SJSA1 (cell line): ENCODE measurements around the gene NCKIPSD. TPM values are rescaled to one million over a fixed set of nuclear protein-coding genes. Genes with fewer than 3 reads are reported as not detected.

Source experiments
- DNase-seq, 2 experiments: peaks; one replicate each; pipeline ENCODE4 v3.0.0-alpha.2; 2015 to 2020; ENCODE audit warnings: low spot score in 2 of 2, low read depth in 1 of 2
- H3K27ac ChIP-seq: fragments of 250-450 bp; sonication (Bioruptor Pico); 2 replicates; pipeline ENCODE4 v1.5.1; 2020; ENCODE audit warnings: mild to moderate bottlenecking, moderate library complexity
- H3K27me3 ChIP-seq: fragments of 250-450 bp; sonication (Bioruptor Pico); replicated peaks from 2 replicates; pipeline ENCODE4 v1.5.1; 2020; ENCODE audit warnings: mild to moderate bottlenecking, moderate library complexity
- H3K36me3 ChIP-seq: fragments of 250-450 bp; sonication (Bioruptor Pico); 2 replicates; pipeline ENCODE4 v1.5.1; 2020; ENCODE audit warnings: mild to moderate bottlenecking
- H3K4me1 ChIP-seq: fragments of 250-450 bp; sonication (Bioruptor Pico); replicated peaks from 2 replicates; pipeline ENCODE4 v1.6.1; 2021; ENCODE audit warnings: mild to moderate bottlenecking
- H3K4me3 ChIP-seq: fragments of 250-450 bp; sonication (Bioruptor Pico); 2 replicates; pipeline ENCODE4 v1.5.1; 2020; ENCODE audit warnings: mild to moderate bottlenecking
- H3K9me3 ChIP-seq: fragments of 250-450 bp; sonication (Bioruptor Pico); replicated peaks from 2 replicates; pipeline ENCODE4 v1.5.1; 2020; ENCODE audit warnings: mild to moderate bottlenecking
- total RNA-seq: library from RNA; depleted of rRNA; stranded (reverse); fragments of >200 nt; shearing (Covaris generic); gene quantifications from 2 replicates; pipeline ENCODE4 v1.2.3, GENCODE V29; 2014; rRNA removed

The NCKIPSD gene
- total RNA-seq, 1 experiment from 2014 or later = 10.2 TPM

DNA sequence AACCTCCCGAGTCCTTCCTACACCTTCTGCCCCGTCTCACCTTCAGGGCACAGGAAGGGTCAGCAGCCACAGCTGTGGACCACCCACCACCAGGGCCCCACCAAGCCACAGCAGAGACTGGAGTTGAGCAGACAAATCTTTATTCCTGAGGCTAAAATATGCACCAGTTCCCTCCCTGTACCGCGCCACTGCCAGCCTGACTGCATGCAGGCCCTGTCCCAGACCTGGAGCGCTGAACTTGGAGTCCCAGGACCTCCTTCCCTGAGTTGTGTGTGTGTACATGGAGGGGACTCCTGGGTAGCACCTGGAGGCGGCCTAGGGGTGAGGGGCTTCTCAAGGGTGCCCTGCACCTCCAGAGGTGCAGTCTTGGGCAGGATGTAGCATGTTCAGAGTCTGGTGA is 60.1 kb downstream of the NCKIPSD start:
- Histone ChIP-seq H3K4me3 (no peak overlapping the region), H3K9me3 (no peaks in the 10 kb centered on the region), H3K27ac (no peak overlapping the region), H3K4me1 (no peaks in the 10 kb centered on the region), H3K27me3 (no peaks in the 10 kb centered on the region), H3K36me3 (peaks cover 27% of the 10 kb centered on the region)
- no peak for DNase-seq

DNA sequence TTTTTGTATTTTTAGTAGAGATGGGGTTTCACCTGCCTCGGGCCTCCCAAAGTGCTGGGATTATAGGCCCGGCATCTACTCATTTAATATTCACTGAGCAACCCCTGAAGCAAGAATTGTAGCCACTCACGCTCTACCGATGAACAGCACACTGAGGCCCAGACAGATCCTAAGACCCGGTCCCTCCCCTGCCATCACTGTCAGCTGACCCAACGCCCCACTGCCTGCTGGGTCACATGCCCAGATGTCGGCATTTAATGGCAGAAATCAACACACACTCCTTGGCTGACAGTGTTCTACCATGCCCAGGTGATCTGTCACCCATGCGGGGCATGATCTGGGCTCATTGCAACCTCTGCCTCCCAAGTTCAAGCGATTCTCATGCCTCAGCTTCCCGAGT is 60.9 kb downstream of the NCKIPSD start:
- DNase-seq = no peak
- no peak overlapping the region for H3K27ac ChIP-seq
- H3K9me3 ChIP-seq = no peaks in the 10 kb centered on the region
- H3K36me3 ChIP-seq = peaks cover 23% of the 10 kb centered on the region
- no peaks in the 10 kb centered on the region for H3K27me3 ChIP-seq
- no peak overlapping the region for H3K4me3 ChIP-seq
- no peaks in the 10 kb centered on the region for H3K4me1 ChIP-seq

DNA sequence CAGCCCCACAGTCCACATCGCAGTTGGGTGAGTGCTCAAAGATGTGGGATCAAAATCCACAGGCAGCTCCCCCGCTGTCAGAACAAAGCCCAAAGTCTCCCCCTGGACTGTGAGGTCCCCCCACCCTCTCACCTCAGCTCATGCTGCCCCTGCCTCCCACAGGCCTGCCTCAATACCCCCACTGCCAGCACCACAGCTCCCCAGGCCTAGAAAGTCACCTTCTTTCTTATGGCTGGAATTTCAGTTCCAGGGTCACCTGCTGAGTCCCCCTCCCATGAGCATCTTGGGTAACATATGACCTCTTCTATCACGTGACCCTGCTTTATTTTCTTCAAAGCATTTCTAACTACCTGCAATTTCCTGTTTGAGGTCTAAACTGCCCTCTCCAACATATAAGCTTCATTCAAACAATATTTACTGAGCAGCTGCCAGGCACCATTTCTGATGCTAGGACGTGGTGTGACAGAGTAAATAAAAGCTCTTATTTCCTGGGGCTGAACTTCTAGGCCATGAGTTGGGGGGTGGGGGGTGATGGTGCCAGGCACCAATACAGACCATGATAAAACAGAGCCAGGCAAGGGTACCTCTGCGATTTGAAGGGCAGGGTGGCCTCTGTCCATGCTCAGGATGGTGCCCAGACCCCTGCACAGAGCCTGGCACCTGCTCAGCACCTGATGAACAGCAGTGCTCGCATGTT is 61.7 kb downstream of the NCKIPSD start:
- Histone ChIP-seq H3K9me3 (no peaks in the 10 kb centered on the region), H3K4me3 (no peak overlapping the region), H3K4me1 (no peaks in the 10 kb centered on the region), H3K27me3 (no peaks in the 10 kb centered on the region), H3K27ac (no peak overlapping the region), H3K36me3 (peaks cover 19% of the 10 kb centered on the region)
- no peak for DNase-seq

Other genes starting within 250 kb of the NCKIPSD start
- 11.0 and 15.9 TPM in 2 replicates for gene CCDC51, start 245.8 kb downstream of the NCKIPSD start, total RNA-seq
- 551 and 569 TPM in 2 replicates for gene TMA7, start 245.7 kb downstream of the NCKIPSD start, total RNA-seq
- gene ATRIP, start 239.2 kb downstream of the NCKIPSD start, total RNA-seq = 4.1 and 9.7 TPM in 2 replicates
- gene SHISA5, start 181.7 kb downstream of the NCKIPSD start, total RNA-seq = 94.8 and 105 TPM in 2 replicates
- 3.3 and 8.9 TPM in 2 replicates for gene PFKFB4, start 129.1 kb downstream of the NCKIPSD start, total RNA-seq
- gene UCN2, start 122.1 kb downstream of the NCKIPSD start, total RNA-seq = 10.1 and 12.1 TPM in 2 replicates
- 86.6 and 136 TPM in 2 replicates for gene COL7A1, start 90.6 kb downstream of the NCKIPSD start, total RNA-seq
- gene UQCRC1, start 76.3 kb downstream of the NCKIPSD start, total RNA-seq = 377 and 397 TPM in 2 replicates
- gene TMEM89, start 64.1 kb downstream of the NCKIPSD start, total RNA-seq = not detected in 2 replicates
- 10.6 and 16.4 TPM in 2 replicates for gene SLC26A6, start 50.5 kb downstream of the NCKIPSD start, total RNA-seq
- under 0.01 and 0.26 TPM in 2 replicates for gene CELSR3, start 23.0 kb downstream of the NCKIPSD start, total RNA-seq
- gene IP6K2, start 31.3 kb upstream of the NCKIPSD start, total RNA-seq = 52.3 and 61.7 TPM in 2 replicates
- 16.9 and 26.9 TPM in 2 replicates for gene PRKAR2A, start 162.0 kb upstream of the NCKIPSD start, total RNA-seq
- 21.9 and 32.6 TPM in 2 replicates for gene SLC25A20, start 213.0 kb upstream of the NCKIPSD start, total RNA-seq
- gene ARIH2, start 232.9 kb upstream of the NCKIPSD start, total RNA-seq = 85.5 and 93.4 TPM in 2 replicates